T follicular helper cell (primary cell): ENCODE results near the gene XXYLT1.

Experiments
- DNase-seq: peaks from one replicate; pipeline ENCODE4 v3.0.0-alpha.2; 2020; ENCODE audit warnings: low read depth

XXYLT1 gene

DNA sequence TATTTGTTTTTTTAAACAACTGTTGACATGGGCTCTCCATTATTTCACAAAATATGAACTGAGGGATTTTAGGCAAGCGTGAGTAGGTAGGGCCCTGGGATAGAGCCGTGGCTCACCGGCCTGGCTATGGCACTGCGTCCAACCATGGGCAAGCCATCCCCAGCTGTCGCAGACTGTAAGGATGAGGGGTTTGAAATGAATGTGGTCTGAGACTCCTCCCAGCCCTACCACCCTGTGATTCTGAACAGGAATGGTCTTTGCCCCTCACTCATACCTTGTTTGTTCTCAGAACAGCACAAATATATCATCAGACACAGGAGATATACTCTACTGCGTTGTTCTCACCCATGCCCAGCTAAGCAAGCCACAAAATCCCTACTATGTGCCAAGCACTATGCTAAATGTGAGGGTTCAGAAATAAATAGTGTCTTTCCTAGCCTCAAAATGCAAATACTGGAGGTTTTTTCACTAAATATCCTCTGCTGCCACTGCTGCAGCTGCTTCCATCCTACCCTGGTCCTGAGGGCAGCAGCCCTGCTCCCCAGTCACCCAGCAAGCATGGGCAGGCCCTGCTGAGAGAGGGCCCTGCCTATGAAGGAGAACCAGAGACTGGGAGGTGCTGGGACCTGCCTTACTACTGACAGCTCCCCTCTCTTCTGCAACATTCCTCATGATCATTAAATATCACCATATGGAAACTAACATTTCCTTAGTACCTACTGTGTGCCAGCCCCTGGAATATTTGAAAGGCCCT, 102.8 kb downstream of the XXYLT1 start:
- DNase-seq: no peak

DNA sequence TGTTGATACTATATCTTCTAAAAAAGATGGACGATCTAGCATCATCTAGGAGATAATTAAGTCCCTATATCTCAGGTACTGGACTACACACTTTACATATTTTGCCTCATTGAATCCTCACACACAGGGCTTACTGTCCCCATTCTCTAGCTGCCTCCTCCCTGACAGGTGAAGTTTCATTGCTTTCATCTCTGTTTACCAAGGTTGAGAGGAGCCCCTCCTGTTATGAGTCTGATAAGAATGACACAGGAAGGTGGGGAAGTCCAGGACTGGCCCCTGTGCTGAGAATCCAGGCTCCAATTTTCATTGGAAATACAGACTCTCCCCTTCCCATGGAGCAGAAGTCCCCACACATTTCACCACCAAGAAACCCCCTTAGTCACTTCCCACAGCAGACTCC, 105.2 kb downstream of the XXYLT1 start:
- DNase-seq: no peak

DNA sequence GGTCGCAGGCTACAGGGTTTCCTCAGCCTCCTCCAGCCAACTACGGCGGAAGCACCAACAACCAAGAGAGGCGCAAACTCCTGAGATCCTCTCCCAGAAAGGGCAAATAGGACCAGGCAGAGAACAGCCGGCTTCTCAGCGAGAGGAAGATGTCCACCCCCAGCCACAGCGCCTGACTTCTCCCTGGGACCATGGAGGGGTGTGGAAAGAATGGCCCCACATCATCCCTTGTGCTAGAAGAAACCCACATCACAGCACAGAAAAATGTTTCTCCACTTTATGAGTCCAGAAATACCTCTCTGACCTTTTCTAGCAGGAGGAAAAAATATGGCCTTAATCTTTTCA, 105.7 kb downstream of the XXYLT1 start:
- no peak for DNase-seq

DNA sequence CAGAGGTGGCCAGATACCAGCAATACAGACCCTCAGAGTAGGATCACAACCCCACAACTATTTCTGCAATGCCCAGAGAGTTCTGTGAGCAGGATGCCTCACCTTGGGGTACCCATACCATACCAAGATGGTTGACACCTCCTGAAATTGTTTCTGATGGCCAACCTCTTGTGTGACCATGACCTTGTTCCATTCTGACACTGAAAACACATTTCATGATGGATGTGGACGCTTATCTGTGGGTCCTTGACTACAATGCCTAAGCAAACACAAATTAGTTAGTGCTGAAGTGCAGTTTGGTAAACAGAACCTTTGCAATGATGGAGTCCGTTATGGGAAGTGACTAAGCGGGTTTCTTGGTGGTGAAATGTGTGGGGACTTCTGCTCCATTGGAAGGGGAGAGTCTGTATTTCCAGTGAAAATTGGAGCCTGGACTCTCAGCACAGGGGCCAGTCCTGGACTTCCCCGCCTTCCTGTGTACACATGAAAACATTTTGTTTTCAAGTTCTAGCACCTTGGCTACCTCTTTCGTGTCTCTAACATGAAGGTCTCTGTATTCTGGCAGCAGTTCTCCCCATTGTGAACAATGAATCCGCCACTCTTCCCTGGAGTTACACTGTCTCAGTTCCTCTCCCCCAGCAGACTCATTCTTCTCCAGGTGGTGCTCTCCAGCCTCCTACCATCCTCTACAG, 106.2 kb downstream of the XXYLT1 start:
- no peak for DNase-seq

DNA sequence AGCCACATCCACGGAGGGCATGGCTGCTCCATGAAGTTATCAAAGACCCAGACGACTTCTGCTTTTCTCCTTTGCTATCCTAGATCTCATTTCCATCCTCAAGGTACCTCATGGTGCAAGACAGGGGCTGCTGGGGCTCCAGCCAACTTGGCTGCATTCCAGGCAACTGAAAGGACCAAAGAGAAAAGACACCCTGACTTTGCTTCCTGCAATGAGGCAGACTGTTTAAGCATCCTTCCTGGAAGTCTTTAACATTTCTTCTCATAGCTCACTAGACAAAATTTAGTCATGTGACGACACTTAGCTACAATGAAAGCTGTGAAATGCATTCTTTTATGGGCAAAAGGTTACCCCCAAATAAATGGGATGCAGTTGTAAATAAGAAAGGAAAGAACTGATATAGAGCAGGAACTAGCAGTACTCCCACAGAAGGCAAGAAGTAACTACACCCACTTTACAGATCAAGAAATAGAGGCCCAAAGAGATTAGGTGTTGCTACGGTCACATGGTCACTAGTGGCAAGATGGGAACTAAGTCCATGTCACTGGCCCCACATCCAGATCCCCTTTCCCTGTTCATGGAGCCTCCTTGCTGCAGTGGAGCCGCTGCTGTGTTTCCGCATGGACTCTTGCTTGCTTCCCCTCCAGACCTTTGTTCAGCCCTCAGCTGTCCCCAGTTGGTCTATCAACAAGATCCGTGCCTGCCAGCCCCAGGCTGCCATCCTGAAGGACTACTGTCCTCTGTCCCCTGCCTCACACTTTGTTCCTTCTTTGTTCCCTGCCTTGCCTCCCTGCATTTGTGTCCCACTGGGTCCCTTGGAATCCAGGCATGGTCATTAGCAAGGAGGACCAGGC, 107.0 kb downstream of the XXYLT1 start:
- no peak for DNase-seq

DNA sequence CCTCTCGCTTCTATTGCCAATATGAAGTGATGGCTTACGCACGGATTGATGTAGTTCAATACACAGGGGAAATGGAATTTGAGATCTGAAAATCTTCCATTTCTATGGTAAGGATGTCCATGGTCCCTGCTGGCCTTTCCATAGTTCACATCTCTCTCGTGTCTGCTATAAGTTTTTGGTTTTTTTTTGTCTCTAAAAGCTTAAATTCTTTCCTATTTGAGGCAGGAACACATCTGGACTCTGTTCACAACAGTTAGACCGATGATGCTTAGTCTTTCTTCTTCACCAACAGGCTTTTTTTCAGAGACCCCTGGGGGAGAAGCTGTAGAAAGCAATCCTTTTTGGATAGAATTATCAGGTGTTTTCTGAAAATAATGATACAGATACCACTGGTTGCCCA, 108.1 kb downstream of the XXYLT1 start:
- no peak for DNase-seq

DNA sequence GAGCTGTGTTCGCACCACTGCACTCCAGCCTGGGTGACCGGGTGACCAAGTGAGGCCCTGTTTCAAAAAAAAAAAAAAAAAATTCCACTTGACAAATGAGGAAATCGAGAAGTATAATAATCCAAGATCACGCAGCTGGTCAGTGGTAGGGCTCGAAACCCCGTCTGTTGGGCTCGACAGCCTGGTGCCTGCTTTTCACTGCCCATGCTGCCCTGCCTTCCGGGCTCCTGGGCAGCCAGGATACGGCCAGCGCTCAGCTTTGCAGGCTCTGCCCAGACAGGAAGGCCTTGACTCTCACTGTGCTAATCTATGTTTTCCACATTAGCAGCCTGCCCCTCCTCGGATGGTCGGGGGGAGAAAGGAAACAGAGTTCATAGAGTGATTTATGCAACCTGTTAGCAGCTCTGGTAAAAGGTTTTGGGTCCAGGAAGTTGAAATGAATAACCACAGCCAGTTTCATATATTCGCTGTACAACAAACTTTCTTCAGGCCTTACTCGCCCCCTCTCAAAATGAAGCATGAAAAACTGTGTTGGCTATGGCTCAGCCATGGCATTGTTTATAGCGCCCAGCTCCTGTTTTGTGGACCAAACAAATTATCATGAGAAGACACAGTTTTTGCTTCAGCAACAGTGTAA, 108.8 kb downstream of the XXYLT1 start:
- no peak for DNase-seq

DNA sequence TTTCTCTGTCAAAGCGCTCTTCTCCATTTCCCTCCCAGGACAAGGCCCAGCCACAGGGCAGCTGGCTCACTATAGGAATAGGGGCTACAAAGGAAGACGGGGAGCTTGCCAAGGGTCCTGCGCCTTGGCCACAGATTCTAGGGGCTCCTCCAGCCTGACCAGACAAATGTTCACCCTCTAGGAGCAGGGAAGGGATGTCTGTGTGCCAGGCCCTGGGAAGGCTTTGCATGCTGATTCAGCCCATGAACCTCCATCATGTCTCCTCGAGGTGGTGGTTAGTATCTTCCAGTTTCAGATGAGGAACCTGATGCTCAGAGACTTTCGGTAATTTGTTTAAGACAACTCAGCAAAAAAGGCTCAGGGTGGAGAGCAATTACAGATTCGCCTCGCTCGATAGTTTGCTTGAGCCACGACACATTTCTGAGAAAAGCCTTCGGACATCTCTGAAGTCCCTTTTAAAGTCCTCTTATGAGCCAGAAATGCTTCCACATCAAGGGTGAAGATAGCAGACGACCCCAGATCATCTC, 110.0 kb downstream of the XXYLT1 start:
- DNase-seq: no peak

DNA sequence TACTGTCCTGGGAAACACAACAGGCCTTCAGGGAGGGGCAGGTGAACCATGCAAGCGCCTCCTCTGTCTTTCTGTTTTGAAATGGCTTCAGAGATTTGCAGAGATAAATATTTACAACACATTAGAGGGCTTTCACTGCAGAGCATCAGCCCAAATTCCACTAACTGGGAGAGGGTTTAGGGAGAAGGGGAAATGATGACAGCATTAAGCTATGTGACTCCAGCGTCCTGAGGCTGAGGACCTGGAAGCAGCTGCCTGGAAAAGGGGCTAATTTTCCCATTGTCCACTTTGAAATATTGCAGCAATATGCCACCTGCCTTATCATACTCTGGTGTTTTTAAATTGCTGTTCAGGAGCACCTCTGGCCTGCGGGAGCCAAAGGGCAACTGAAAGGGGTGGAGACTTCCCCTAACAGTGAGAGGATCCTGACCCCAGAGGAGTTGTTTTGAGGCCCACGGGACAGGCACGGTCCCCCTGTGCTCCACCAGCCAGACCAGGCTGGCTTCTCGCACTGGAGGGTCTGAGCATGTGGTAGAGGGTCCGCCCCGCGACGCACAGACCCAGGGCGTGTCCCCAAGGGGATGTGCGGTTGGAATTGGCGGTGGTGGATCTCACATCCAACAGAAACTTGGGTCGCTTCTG, 110.6 kb downstream of the XXYLT1 start:
- no peak for DNase-seq

DNA sequence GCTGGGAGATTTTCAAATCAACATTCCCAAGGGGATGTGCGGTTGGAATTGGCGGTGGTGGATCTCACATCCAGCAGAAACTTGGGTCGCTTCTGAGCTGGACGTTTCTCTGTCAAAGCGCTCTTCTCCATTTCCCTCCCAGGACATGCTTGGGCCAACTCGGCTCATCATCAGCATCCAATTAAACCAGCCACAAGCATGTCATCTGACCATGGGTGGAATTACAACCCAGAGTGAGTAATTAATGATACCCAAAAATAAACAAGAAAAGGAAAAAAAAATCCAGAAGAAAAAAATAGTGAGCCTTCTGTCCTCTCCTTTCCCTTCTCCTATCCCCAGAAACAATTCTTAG, 111.2 kb downstream of the XXYLT1 start:
- DNase-seq: no peak

DNA sequence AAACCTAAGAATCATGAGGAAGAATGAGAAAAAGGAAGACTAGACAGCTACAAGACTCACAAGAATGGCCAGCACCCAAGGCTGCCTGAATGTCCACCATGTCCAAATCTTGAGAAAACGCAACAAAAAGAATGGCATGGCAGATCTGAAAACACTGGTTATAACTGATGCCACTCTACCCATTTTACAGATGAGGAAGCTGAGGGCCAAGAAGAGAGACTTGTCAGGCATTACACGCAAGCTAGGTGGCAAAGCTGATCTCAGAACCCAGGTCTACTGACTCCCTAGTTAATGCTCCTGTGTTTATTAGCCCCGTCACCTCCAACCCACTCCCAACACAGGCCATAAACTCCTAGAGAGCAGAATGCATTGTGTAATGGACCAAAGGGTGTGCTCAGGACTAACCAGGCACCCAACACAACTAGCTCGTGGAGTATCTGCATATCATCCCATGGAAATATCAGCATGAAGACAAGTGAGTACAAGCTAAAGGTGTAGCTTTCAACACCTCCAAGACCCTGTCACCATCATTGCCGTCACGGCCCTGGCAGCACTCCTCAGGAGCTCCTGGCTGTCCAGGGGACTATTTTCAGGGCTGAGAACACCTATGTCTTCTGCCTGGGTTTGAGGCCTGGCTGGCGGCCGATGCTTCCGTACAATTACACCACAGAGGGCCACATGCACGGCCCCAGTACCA, 111.7 kb downstream of the XXYLT1 start:
- DNase-seq: no peak

DNA sequence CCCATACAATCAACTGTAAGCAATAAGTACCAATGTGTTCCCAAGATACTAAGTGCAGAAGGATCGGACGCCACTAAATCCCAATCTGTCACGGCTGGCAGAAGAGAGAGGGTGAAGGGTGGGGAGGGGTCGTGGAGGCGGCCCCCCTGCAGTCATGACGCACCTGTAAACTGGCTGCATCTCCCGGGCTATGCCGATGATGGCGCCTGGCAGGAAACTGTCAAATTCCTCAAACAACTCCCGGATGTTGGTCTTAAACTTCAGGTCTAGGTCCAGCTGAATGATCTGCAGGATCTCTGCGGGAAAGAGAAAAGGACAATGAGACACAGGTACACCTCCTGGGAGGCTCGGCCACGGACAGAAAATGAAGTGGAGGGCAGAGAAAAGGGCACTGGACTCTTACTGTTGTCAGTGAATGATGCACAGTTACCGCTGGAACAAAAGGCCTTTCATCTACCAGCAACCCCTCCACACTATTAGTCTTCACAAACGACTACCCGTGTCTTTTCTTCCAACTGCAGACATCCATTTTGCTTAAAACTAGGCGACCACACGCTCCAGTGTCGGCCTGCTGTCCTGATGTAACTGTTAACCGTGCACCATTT, 114.6 kb downstream of the XXYLT1 start:
- no peak for DNase-seq

DNA sequence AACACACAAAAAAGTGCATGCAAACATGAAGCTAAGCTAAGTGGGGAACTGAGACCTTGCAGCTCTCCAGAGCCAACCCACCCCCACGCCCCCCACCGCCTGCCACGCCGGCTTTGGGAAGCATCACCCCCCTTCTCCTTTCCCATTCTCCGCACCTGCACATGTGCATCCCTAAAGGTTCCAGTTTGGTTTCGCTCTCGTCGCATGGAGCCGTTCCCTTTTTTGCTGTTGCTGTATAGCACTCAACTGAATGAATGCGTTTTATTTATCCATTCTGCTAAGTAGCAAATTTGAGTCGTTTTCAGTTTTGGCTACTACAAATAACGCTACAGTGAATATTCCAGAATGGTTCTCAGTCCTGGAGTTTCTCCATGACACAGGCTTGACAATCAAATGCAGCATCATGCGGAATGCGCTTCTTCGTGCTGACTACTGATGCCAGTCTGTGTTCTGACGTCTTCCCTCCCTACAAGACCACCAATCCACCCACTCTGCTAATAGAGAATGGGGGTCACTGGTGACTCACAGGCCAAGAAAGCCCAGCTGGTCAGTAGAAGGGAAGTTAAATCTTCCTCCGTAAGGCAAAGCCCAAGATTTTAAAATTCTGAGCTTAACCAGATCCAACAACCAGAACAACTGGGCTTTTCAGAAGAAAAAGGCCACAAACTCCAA, 115.3 kb downstream of the XXYLT1 start:
- DNase-seq: no peak

DNA sequence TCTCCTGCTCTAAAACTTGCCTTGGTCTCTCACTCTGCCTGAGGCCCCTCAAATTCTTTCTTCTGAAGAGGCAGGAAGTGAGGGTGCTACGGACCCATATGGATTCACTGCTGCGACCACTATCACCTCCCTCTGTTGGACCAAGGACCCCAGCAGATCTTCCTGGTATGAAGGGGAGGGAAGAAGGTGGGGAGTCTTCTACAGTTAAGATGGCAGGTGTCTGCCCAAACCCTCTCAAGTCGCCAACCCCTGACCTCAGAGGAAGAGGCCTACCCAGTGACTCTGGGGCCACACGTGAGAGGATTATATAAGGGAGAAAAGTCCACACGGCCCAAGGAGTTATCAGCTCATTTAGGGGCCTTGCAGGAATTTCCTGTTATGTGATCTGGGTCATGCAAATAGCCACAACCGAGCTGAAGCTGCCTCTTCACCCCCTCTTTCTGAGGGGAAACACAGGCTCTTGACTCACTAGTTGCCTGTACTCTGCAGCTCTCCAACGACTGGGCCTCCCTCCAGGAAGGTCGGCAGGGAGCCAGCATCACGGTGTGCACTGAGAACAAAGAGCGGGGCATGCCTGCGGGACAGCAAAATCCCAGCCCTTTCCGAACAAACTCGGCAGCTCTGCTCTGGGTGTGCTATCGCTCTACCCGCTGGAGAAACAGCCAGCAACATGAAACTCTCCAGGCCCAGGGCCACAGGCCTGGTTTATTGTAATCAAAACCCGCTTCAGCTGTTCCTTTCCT, 116.0 kb downstream of the XXYLT1 start:
- no peak for DNase-seq

DNA sequence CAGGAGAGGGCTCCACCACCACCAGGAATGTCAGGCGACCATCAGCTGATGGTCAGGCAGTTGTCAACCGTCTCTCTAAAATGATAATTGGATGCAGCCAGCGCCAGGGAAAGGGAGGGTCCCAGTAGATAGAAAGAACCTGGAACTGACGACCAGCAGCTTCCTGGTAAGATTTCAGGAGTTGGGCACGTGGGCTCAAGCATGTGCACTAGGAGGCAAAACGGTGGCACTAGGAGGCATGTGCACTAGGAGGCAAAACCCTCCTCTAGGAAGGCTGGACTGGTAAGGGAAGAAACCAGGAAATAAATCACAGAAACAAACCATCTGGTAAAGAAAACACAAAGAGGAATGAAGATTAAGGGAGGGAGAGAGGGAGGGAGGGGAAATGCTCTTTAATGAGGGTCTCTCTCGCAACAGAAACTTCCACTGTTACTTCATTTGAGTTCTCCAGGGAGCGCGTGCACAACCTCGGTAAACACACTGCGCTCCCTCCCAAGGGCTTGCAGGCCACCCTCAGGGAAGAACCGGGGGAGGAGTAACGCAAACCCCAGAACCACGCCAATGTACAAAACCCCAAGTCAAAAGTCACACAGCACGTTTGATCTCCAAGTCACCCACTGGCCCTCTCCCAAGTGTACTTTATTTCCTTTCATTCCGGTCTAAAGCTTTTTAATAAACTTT, 116.7 kb downstream of the XXYLT1 start:
- no peak for DNase-seq

DNA sequence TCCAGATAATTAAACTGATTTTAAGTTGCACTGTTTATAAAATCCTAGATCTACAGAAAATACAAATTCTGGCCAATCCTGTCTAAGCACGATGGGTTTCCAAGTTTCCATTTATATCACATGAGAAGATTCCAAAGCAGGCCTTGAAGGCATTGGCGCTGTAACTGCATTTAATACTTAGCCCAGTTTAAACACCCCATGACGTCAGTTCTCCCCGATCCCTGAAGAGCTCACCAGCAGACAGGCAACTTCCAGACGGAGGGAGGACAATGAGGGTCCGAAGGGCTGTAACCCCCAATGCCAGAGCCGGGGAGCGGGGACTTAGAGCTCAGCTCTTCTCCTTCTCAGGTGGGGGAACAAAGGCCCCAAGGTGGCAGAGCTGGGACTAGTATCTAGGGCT, 117.3 kb downstream of the XXYLT1 start:
- DNase-seq: no peak

DNA sequence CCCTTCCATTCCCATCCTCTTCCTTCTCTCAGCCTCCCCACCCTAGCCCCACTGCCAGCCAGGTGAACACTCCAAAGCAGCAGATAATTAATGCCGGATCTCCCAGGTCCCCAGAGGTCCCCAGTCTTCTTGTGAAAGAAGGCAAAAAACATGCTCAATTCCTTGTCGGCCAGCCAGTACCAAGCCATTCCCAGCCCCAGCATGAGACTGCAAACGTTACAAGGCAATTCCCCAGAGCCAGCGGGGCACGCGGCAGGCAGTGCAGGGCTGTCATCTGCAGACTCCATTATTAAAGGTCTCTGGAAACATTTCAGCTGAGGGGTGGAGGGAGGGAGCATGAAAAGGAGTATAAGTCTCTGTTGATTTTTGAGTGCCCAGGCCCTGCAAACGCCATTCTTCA, 117.8 kb downstream of the XXYLT1 start:
- DNase-seq: no peak

DNA sequence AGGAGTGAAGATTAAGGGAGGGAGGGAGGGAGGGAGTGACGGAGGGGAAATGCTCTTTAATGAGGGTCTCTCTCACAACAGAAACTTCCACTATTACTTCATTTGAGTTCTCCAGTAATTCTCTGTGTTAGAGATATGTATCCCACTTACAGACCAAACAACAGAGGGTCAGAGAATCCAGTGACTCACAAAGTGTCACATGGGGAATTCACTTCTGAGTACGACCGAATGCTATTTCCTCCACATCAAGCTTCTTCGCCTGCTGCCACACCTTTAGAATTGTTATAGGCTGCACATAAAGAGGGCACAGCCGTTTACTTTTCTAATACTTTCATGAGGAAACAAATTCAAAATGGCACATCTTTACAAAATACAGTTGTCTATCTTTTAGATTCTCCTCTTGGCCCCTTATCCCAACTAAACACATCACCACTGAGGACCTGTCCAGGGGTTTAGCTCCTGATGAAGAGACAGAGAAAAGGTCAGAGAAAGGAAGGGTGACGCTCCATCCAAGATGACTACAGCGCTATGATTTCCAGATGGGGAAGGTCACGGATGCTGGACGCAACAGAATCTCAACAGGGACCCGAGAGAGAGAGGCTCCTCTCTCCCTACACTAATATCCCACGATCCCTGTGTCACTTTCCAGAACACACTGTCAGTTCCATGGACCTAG, 119.0 kb downstream of the XXYLT1 start:
- DNase-seq: no peak
